K562 (cell line): ENCODE data around the gene THEMIS.

Experiments used
- ATF3 ChIP-seq, 2 experiments: fragments of 450-650 bp in 1 of 2; sonication (generic) in 1 of 2; formaldehyde crosslinking in 1 of 2; IDR thresholded peaks in 1 of 2; conservative IDR thresholded peaks in 1 of 2; 2 replicates each; pipeline versions ENCODE4 v1.6.1 to v1.8.1; 2016 to 2023; ENCODE audit warnings: mild to moderate bottlenecking in 2 of 2, moderate library complexity in 2 of 2, inconsistent platforms in 1 of 2, missing genetic modification reagents in 1 of 2
- CCAR2 ChIP-seq: fragments of 200-400 bp; formaldehyde crosslinking; IDR thresholded peaks from 2 replicates; pipeline ENCODE4 v1.6.1; 2017; ENCODE audit warnings: mild to moderate bottlenecking, low read depth, low read length
- CTCF ChIP-seq, 3 experiments: IDR thresholded peaks in 2 of 3; conservative IDR thresholded peaks in 1 of 3; 2 replicates each; pipeline ENCODE4 v1.5.1; 2011 to 2012; ENCODE audit warnings: low read length in 3 of 3, mild to moderate bottlenecking in 3 of 3, control low read depth in 2 of 3, improper control_type of control experiment in 1 of 3, inconsistent platforms in 1 of 3, low read depth in 1 of 3, mixed read lengths in 1 of 3, moderate library complexity in 1 of 3; ENCODE audit not compliant: insufficient read depth in 2 of 3
- ELF2 ChIP-seq: fragments of 250-450 bp; sonication (Bioruptor Pico); IDR thresholded peaks from 2 replicates; pipeline ENCODE4 v1.5.0; 2021; ENCODE audit warnings: mild to moderate bottlenecking
- EP300 ChIP-seq: IDR thresholded peaks from 2 replicates; pipeline ENCODE4 v1.6.1; 2012; ENCODE audit warnings: low read length, improper control_type of control experiment
- GTF2F1 ChIP-seq: IDR thresholded peaks from 2 replicates; pipeline ENCODE4 v1.6.1; 2011; ENCODE audit warnings: low read depth, low read length, improper control_type of control experiment
- HCFC1 ChIP-seq: IDR thresholded peaks from 2 replicates; pipeline ENCODE4 v1.6.1; 2012; ENCODE audit warnings: low read depth, low read length, improper control_type of control experiment
- JUNB ChIP-seq: fragments of 450-650 bp; formaldehyde crosslinking; conservative IDR thresholded peaks from 2 replicates; pipeline ENCODE4 v1.4.0; 2020; ENCODE audit warnings: mild to moderate bottlenecking
- MAX ChIP-seq: sonication (generic); formaldehyde crosslinking; IDR thresholded peaks from 2 replicates; pipeline ENCODE4 v1.9.0; 2022; ENCODE audit warnings: mild to moderate bottlenecking, missing genetic modification reagents
- MEIS2 ChIP-seq: fragments of 450-650 bp; IDR thresholded peaks from 2 replicates; pipeline ENCODE4 v1.6.1; 2014; ENCODE audit warnings: mild to moderate bottlenecking; ENCODE audit not compliant: partially characterized antibody
- NFYB ChIP-seq: IDR thresholded peaks from 2 replicates; pipeline ENCODE4 v1.6.1; 2011; ENCODE audit warnings: mild to moderate bottlenecking, moderate library complexity; ENCODE audit not compliant: insufficient read length; ENCODE audit errors: extremely low read depth
- POLR2AphosphoS5 ChIP-seq: IDR thresholded peaks from 2 replicates; pipeline ENCODE4 v1.6.1; 2011; ENCODE audit warnings: mild to moderate bottlenecking, low read depth, low read length, moderate library complexity; ENCODE audit not compliant: control insufficient read depth, insufficient read depth
- RBM15 ChIP-seq: fragments of 200-400 bp; formaldehyde crosslinking; IDR thresholded peaks from 2 replicates; pipeline ENCODE4 v1.6.1; 2018; ENCODE audit warnings: mild to moderate bottlenecking, low read length, moderate library complexity; ENCODE audit not compliant: insufficient read depth
- REST ChIP-seq, 2 experiments: fragments of 450-650 bp; formaldehyde crosslinking in 1 of 2; IDR thresholded peaks; 2 replicates each; pipeline versions ENCODE4 v1.4.0 to v1.6.1; 2014 to 2020; ENCODE audit warnings: mild to moderate bottlenecking in 2 of 2, borderline replicate concordance in 1 of 2, low read depth in 1 of 2

DNA sequence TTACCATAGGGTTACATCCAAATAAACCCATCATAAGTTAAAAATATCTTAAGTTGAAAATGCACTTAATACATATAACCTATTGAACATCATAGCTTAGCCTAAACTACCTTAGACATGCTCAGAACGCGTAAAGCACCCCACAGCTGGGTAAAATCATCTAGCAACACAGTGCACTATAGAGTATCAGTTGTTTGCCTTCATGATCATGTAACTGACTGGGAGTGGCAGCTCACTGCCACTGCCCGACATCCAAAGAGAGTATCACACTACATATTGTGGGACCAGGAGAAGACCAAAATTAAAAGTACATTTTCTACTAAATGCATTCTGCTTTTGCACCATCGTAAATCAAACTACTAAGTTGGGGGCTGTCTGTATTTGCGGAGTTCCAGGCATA lies 31.7 kb downstream of the THEMIS start:
- TF ChIP-seq NFYB (no peak), ELF2 (CRISPR knock-in tag) (no peak), MAX (CRISPR knock-in tag) (no peak), HCFC1 (no peak), EP300 (no peak), POLR2AphosphoS5 (no peak), CTCF (IDR thresholded peaks at IDR 0.05 in 2 of 3, conservative IDR thresholded peaks at IDR 0.05 in 1 of 3; ENCODE audit: insufficient read depth in 2 of 3, low read depth in 1 of 3, low read length in 3 of 3) (no peak), REST (IDR thresholded peaks at IDR 0.05; ENCODE audit: borderline replicate concordance) (no peak), REST (CRISPR knock-in tag; IDR thresholded peaks at IDR 0.05; ENCODE audit: low read depth) (no peak), GTF2F1 (no peak), JUNB (CRISPR knock-in tag) (no peak), ATF3 (IDR thresholded peaks at IDR 0.05) (no peak), ATF3 (CRISPR knock-in tag; conservative IDR thresholded peaks at IDR 0.05) (no peak), MEIS2 (no peak), RBM15 (no peak), CCAR2 (no peak)
